Gastrocnemius medialis (tissue), 4 donors: ENCODE data around the gene GIN1.

Experiments
- CTCF ChIP-seq, 5 experiments: fragments of 450-650 bp in 3 of 5; fragments of 200-600 bp in 2 of 5; sonication (generic) in 2 of 5; IDR thresholded peaks in 4 of 5; conservative IDR thresholded peaks in 1 of 5; 1 replicate in 4 of 5; 2 replicates in 1 of 5; pipeline ENCODE4 v1.5.1; 2016 to 2019; ENCODE audit warnings: antibody characterized with exemption in 5 of 5, mild to moderate bottlenecking in 3 of 5, moderate library complexity in 3 of 5
- POLR2A ChIP-seq, 2 donors: fragments of 450-650 bp; IDR thresholded peaks; one replicate each; pipeline ENCODE4 v1.6.1; 2017; ENCODE audit warnings: antibody characterized with exemption in 2 of 2, mild to moderate bottlenecking in 2 of 2, moderate library complexity in 2 of 2

GRCh38 chr5:103151156-103151555, 31.2 kb upstream of the GIN1 start:
- TF ChIP-seq POLR2A (IDR thresholded peaks at IDR 0.05): no peak
- TF ChIP-seq CTCF (IDR thresholded peaks at IDR 0.05 in 4 of 5, conservative IDR thresholded peaks at IDR 0.05 in 1 of 5): no peak
